HepG2 (cell line): ENCODE results near the gene MOB3C.

Experiments used
- ELF1 ChIP-seq: sonication (generic); formaldehyde crosslinking; IDR thresholded peaks from 2 replicates; pipeline ENCODE4 v1.4.0; 2020; ENCODE audit warnings: missing genetic modification reagents
- FIP1L1 ChIP-seq: fragments of 200-400 bp; formaldehyde crosslinking; IDR thresholded peaks from 2 replicates; pipeline ENCODE4 v1.6.1; 2018; ENCODE audit warnings: low read depth, mild to moderate bottlenecking, low read length, moderate library complexity, borderline replicate concordance; ENCODE audit not compliant: insufficient read depth
- TP53 ChIP-seq: sonication (generic); formaldehyde crosslinking; conservative IDR thresholded peaks from 2 replicates; pipeline ENCODE4 v1.4.0; 2020; ENCODE audit warnings: missing genetic modification reagents
- ZNF280D ChIP-seq: sonication (generic); formaldehyde crosslinking; IDR thresholded peaks from 2 replicates; pipeline ENCODE4 v1.5.1; 2020; ENCODE audit warnings: mild to moderate bottlenecking, missing genetic modification reagents

GRCh38 chr1:46606255-46606965 lies 10.2 kb downstream of the MOB3C start:
- no peak for TF ChIP-seq FIP1L1
- no peak for TF ChIP-seq TP53
- no peak for TF ChIP-seq ELF1 (CRISPR knock-in tag)
- TF ChIP-seq ZNF280D, result no peak
